OCI-LY7 (cell line): Measurements from ENCODE around the gene CRCP. TPM values are rescaled to one million over a fixed set of nuclear protein-coding genes. Genes with fewer than 3 reads are reported as not detected.

ENCODE experiments used
- BruUV-seq: library from RNA; stranded (reverse); fragments of 400-500 nt; replicated peaks from 2 replicates; lab custom pipeline; 2021; lab: Mats Ljungman, UMichigan
- CTCF ChIA-PET: fragments of 300-600 bp; sonication (Branson Sonifier 250); formaldehyde crosslinking; loops from one replicate; lab custom pipeline; 2022; ENCODE audit warnings: antibody characterized with exemption; ENCODE audit not compliant: unreplicated experiment; lab: Charles Lee
- POLR2A ChIA-PET: fragments of 300-600 bp; sonication (Branson Sonifier 250); formaldehyde crosslinking; loops from one replicate; lab custom pipeline; 2022; ENCODE audit warnings: antibody characterized with exemption; lab: Charles Lee
- DNase-seq: peaks from one replicate; pipeline ENCODE4 v3.0.0-alpha.2; 2015; ENCODE audit warnings: low spot score
- H2AFZ ChIP-seq: fragments of 200-600 bp; sonication (generic), shearing (Covaris generic); 2 replicates; pipeline ENCODE4 v1.6.1; 2014; ENCODE audit warnings: mild to moderate bottlenecking, antibody characterized with exemption, low read length, moderate library complexity
- H3K27ac ChIP-seq: fragments of 200-600 bp; sonication (generic); 2 replicates; pipeline ENCODE4 v1.5.1; 2014; ENCODE audit warnings: mixed run types, low read depth, mild to moderate bottlenecking, moderate library complexity, low read length, inconsistent platforms; ENCODE audit not compliant: poor library complexity, severe bottlenecking
- H3K36me3 ChIP-seq: fragments of 200-600 bp; sonication (generic); 2 replicates; pipeline ENCODE4 v1.6.1; 2014; ENCODE audit warnings: mild to moderate bottlenecking, antibody characterized with exemption, low read length, moderate library complexity, mixed read lengths; ENCODE audit not compliant: insufficient read depth
- H3K4me1 ChIP-seq: fragments of 200-600 bp; sonication (generic); 2 replicates; pipeline ENCODE4 v1.5.1; 2014; ENCODE audit warnings: mild to moderate bottlenecking, low read length; ENCODE audit not compliant: insufficient read depth, poor library complexity, severe bottlenecking
- H3K4me2 ChIP-seq: fragments of 200-600 bp; sonication (generic); 2 replicates; pipeline ENCODE4 v1.6.1; 2014; ENCODE audit warnings: mild to moderate bottlenecking, low read length
- H3K4me3 ChIP-seq: fragments of 200-600 bp; sonication (generic); 2 replicates; pipeline ENCODE4 v1.5.1; 2014; ENCODE audit warnings: mild to moderate bottlenecking, low read depth, low read length; ENCODE audit not compliant: poor library complexity, severe bottlenecking
- H3K79me2 ChIP-seq: fragments of 200-600 bp; sonication (generic); 2 replicates; pipeline ENCODE4 v1.6.1; 2016; ENCODE audit warnings: low read depth, mild to moderate bottlenecking, low read length, moderate library complexity, mixed read lengths; ENCODE audit not compliant: insufficient read depth
- H3K9me2 ChIP-seq: fragments of 200-600 bp; sonication (generic); 2 replicates; pipeline ENCODE4 v1.6.1; 2016; ENCODE audit warnings: mild to moderate bottlenecking, low read length, mixed read lengths; ENCODE audit not compliant: insufficient read depth
- H3K9me3 ChIP-seq: fragments of 200-600 bp; sonication (generic); 2 replicates; pipeline ENCODE4 v1.6.1; 2014; ENCODE audit warnings: mild to moderate bottlenecking, mixed run types, low read length, mixed read lengths
- H4K20me1 ChIP-seq: fragments of 200-600 bp; sonication (generic); 2 replicates; pipeline ENCODE4 v1.6.1; 2014; ENCODE audit warnings: mild to moderate bottlenecking, antibody characterized with exemption, low read length, moderate library complexity, mixed read lengths; ENCODE audit not compliant: insufficient read depth
- EZH2phosphoT487 ChIP-seq: fragments of 200-600 bp; sonication (generic); IDR thresholded peaks from 2 replicates; pipeline ENCODE4 v1.6.1; 2018; ENCODE audit warnings: low read depth, borderline replicate concordance, mild to moderate bottlenecking, mixed run types, antibody characterized with exemption, low read length, moderate library complexity, mixed read lengths
- intact Hi-C: fragments of 100-400 bp; cut with micrococcal nuclease; formaldehyde crosslinking; loops from one replicate; pipeline ENCODE4 v1.10.0; 2022; ENCODE audit not compliant: unreplicated experiment
- total RNA-seq, 2 experiments: library from RNA; depleted of rRNA in 1 of 2; stranded (reverse); fragments of >200 nt in 1 of 2; shearing (Covaris generic) in 1 of 2; gene quantifications; 2 replicates each; pipeline ENCODE4 v1.2.3, GENCODE V29; 2014 to 2022
- TF ChIP-seq, protein P1 (sequence below): fragments of 200-600 bp; sonication (generic); conservative IDR thresholded peaks from 2 replicates; pipeline ENCODE4 v1.5.1; 2014; ENCODE audit warnings: mild to moderate bottlenecking, antibody characterized with exemption, low read length, moderate library complexity, mixed read lengths

CRCP gene
- total RNA-seq, 2 experiments from 2014 or later, result 25.1 to 28.3 TPM

DNA sequence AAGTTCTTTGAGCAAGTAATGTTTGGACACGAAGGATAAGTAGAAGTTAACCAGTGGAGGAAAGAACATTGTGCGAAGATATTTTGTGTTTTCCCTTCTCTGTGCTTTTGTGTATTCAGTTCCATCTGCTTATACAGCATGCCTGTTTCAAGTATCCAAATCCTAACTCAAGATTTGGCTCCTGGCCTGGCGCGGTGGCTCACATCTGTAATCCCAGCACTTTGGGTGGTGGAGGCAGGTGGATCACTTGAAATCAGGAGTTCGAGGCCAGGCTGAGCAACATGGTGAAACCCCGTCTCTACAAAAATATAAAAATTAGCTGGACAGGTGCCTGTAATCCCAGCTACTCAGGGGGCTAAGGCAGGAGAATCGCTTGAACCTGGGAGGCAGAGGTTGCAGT, 49.7 kb downstream of the CRCP start:
- no peaks in the 10 kb centered on the region for H3K9me3 ChIP-seq
- ChIA-PET CTCF (no interaction called here), POLR2A (no interaction called here)
- no peak overlapping the region for H3K4me3 ChIP-seq
- BruUV-seq, result no TSS peak
- no peaks in the 10 kb centered on the region for H4K20me1 ChIP-seq
- H3K36me3 ChIP-seq, result no peaks in the 10 kb centered on the region
- intact Hi-C loops, result no loop called here
- H3K4me2 ChIP-seq, result no peak overlapping the region
- H3K27ac ChIP-seq, result no peak overlapping the region
- H3K79me2 ChIP-seq, result no peaks in the 10 kb centered on the region
- no peak for DNase-seq
- no peaks in the 10 kb centered on the region for H3K9me2 ChIP-seq
- TF ChIP-seq EZH2phosphoT487, result no peak
- TF ChIP-seq, protein P1, sequence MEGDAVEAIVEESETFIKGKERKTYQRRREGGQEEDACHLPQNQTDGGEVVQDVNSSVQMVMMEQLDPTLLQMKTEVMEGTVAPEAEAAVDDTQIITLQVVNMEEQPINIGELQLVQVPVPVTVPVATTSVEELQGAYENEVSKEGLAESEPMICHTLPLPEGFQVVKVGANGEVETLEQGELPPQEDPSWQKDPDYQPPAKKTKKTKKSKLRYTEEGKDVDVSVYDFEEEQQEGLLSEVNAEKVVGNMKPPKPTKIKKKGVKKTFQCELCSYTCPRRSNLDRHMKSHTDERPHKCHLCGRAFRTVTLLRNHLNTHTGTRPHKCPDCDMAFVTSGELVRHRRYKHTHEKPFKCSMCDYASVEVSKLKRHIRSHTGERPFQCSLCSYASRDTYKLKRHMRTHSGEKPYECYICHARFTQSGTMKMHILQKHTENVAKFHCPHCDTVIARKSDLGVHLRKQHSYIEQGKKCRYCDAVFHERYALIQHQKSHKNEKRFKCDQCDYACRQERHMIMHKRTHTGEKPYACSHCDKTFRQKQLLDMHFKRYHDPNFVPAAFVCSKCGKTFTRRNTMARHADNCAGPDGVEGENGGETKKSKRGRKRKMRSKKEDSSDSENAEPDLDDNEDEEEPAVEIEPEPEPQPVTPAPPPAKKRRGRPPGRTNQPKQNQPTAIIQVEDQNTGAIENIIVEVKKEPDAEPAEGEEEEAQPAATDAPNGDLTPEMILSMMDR, result no peak
- no peak overlapping the region for H2AFZ ChIP-seq
- no peaks in the 10 kb centered on the region for H3K4me1 ChIP-seq

DNA sequence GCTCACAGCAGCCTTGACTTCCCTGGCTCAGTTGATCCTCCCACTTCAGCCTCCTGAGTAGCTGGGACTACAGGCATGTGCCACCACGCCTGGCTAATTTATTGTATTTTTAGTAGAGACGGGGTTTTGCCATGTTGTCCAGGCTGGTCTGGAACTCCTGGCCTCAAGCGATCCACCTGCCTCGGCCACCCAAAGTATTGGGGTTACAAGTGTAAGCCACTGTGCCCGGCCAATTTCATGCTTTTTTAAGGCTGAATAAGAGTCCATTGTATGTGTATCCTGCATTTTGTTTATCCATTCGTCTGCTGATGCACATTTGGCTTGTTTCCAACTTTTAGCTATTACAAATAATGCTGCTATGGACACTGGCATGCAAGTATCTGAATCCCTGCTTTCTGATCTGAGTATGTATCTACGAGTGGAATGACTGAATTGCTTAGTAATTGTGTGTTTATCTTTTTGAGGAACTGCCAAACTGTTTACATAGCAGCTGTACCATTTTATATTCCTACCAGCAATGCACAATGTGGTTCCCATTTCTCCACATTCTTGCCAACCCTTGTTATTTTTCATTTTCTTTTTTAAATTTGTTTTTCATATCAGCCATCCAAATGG, 53.2 kb downstream of the CRCP start:
- ChIA-PET CTCF (no interaction called here), POLR2A (no interaction called here)
- Histone ChIP-seq H3K4me1 (no peaks in the 10 kb centered on the region), H3K4me2 (no peak overlapping the region), H3K4me3 (no peak overlapping the region), H2AFZ (no peak overlapping the region), H3K9me2 (no peaks in the 10 kb centered on the region), H3K9me3 (no peaks in the 10 kb centered on the region), H3K79me2 (no peaks in the 10 kb centered on the region), H3K36me3 (no peaks in the 10 kb centered on the region), H4K20me1 (no peaks in the 10 kb centered on the region), H3K27ac (no peak overlapping the region)
- no peak for DNase-seq
- TF ChIP-seq, protein P1, result no peak
- no peak for TF ChIP-seq EZH2phosphoT487
- no TSS peak for BruUV-seq
- intact Hi-C loops, result no loop called here

DNA sequence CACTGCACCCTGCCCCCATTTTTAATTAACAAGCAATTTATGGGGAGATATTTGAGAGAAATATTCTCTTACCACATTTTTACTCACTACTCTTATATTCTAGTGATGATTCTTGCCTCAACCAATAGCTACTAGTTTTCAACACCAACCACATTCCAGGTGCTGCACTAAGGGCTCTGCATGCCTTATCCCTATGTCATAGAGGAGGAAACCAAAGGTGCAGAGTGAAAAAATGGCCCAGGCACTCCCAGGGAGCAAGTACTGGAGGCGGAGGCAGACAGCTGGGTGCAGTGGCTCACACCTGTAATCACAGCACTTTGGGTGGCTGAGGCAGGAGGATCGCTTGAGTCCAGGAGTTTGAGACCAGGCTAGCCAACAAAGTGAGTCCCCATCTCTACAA, 55.0 kb downstream of the CRCP start:
- POLR2A ChIA-PET, result no interaction called here
- H2AFZ ChIP-seq, result no peak overlapping the region

More for the DNA sequence above, 55.0 kb downstream of the CRCP start:
- Histone ChIP-seq H3K9me3 (no peaks in the 10 kb centered on the region), H3K27ac (no peak overlapping the region), H3K36me3 (no peaks in the 10 kb centered on the region), H4K20me1 (no peaks in the 10 kb centered on the region), H3K79me2 (no peaks in the 10 kb centered on the region), H3K4me2 (no peak overlapping the region), H3K4me1 (no peaks in the 10 kb centered on the region), H3K9me2 (no peaks in the 10 kb centered on the region), H3K4me3 (no peak overlapping the region)
- no peak for DNase-seq
- TF ChIP-seq EZH2phosphoT487, result no peak
- TF ChIP-seq, protein P1, result no peak
- CTCF ChIA-PET, result no interaction called here
- no TSS peak for BruUV-seq
- intact Hi-C loops, result no loop called here
